Endothelial cell (in vitro differentiated cells): ENCODE results near the gene AMPD3. TPM values are rescaled to one million over a fixed set of nuclear protein-coding genes. Genes with fewer than 3 reads are reported as not detected.

Experiments used
- DNase-seq: peaks from one replicate; pipeline ENCODE4 v3.0.0; 2021; ENCODE audit warnings: low spot score
- H3K27ac Mint-ChIP-seq: one replicate; pipeline ENCODE4 v1.8.0; 2021; ENCODE audit warnings: mixed read lengths, inconsistent platforms; ENCODE audit not compliant: unreplicated experiment
- H3K27me3 Mint-ChIP-seq: one replicate; pipeline ENCODE4 v1.8.0; 2021; ENCODE audit warnings: mild to moderate bottlenecking, moderate library complexity, mixed read lengths, inconsistent platforms; ENCODE audit not compliant: unreplicated experiment
- H3K36me3 Mint-ChIP-seq: one replicate; pipeline ENCODE4 v1.8.0; 2021; ENCODE audit warnings: mild to moderate bottlenecking, low read depth, mixed read lengths, inconsistent platforms; ENCODE audit not compliant: unreplicated experiment
- H3K4me1 Mint-ChIP-seq: one replicate; pipeline ENCODE4 v1.8.0; 2021; ENCODE audit warnings: mild to moderate bottlenecking, mixed read lengths, inconsistent platforms; ENCODE audit not compliant: unreplicated experiment
- H3K4me3 Mint-ChIP-seq: one replicate; pipeline ENCODE4 v1.8.0; 2021; ENCODE audit warnings: mild to moderate bottlenecking, mixed read lengths, inconsistent platforms; ENCODE audit not compliant: unreplicated experiment
- H3K9me3 Mint-ChIP-seq: one replicate; pipeline ENCODE4 v1.8.0; 2021; ENCODE audit warnings: mixed read lengths, inconsistent platforms; ENCODE audit not compliant: unreplicated experiment
- total RNA-seq: library from RNA; stranded (reverse); fragmentation: NEBNext Ultra II Directional; extraction: Animal tissue kit (Norgen Biotek cat#: 25700); gene quantifications from one replicate; pipeline ENCODE4 v1.2.1, GENCODE V29; 2021; ENCODE audit not compliant: unreplicated experiment
- TF ChIP-seq, protein P1 (sequence below): fragments of 200-600 bp; sonication (generic); IDR thresholded peaks from one replicate; pipeline ENCODE4 v1.5.0; 2021; ENCODE audit warnings: antibody characterized with exemption; ENCODE audit not compliant: unreplicated experiment

AMPD3 gene
- total RNA-seq, 1 donor from 2014 or later = 23.2 TPM

DNA sequence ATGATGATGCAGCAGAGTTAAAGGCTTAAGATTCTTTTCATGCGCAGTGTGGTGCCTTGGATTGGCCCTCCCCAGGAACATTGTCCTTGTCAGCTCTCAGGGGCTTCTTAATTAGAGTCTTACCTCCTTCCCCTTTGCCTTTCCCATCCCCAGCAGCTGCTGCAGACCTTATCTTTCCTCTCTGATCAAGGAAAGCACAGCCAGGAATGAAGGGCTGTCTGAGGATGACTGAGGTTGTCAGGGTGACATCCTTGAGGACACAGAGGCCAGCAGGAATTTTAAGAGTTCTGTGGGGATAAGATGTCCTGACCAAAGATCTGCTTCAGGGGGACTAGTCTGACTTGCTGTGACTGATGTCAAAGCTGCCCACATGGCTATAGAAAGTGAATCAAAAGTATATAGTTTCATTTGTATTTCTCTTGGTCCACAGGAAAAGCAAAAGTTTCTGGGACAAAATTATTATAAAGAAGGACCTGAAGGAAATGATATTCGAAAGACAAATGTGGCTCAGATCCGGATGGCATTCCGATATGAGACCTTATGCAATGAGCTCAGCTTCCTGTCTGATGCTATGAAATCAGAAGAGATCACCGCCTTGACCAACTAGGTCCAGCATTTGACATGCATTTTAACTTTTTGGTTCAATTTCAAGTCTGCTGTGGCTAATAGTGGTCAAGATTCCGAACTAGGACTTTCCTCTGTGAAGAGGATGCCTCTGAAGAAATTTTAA, 50.4 kb downstream of the AMPD3 start:
- Mint-ChIP-seq H3K4me1 (no peaks in the 10 kb centered on the region), H3K36me3 (peaks cover 12% of the 10 kb centered on the region), H3K27ac (no peak overlapping the region), H3K27me3 (peaks cover 2% of the 10 kb centered on the region), H3K4me3 (no peak overlapping the region), H3K9me3 (no peaks in the 10 kb centered on the region)
- DNase-seq = no peak
- TF ChIP-seq, protein P1, sequence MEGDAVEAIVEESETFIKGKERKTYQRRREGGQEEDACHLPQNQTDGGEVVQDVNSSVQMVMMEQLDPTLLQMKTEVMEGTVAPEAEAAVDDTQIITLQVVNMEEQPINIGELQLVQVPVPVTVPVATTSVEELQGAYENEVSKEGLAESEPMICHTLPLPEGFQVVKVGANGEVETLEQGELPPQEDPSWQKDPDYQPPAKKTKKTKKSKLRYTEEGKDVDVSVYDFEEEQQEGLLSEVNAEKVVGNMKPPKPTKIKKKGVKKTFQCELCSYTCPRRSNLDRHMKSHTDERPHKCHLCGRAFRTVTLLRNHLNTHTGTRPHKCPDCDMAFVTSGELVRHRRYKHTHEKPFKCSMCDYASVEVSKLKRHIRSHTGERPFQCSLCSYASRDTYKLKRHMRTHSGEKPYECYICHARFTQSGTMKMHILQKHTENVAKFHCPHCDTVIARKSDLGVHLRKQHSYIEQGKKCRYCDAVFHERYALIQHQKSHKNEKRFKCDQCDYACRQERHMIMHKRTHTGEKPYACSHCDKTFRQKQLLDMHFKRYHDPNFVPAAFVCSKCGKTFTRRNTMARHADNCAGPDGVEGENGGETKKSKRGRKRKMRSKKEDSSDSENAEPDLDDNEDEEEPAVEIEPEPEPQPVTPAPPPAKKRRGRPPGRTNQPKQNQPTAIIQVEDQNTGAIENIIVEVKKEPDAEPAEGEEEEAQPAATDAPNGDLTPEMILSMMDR = no peak

- Mint-ChIP-seq H3K9me3 (no peaks in the 10 kb centered on the region), H3K4me1 (peaks cover 3% of the 10 kb centered on the region), H3K36me3 (peaks cover 7% of the 10 kb centered on the region), H3K4me3 (no peak overlapping the region), H3K27ac (no peak overlapping the region), H3K27me3 (peaks cover 2% of the 10 kb centered on the region)
- no peak for DNase-seq
- TF ChIP-seq, protein P1 = no peak
Measured at GRCh38 chr11:10506008-10506370, 50.9 kb downstream of the AMPD3 start.

- Mint-ChIP-seq H3K27me3 (no peaks in the 10 kb centered on the region), H3K36me3 (no peaks in the 10 kb centered on the region), H3K27ac (no peak overlapping the region), H3K4me1 (peaks cover 3% of the 10 kb centered on the region), H3K9me3 (no peaks in the 10 kb centered on the region), H3K4me3 (no peak overlapping the region)
- no peak for DNase-seq
- TF ChIP-seq, protein P1 = no peak
Measured at GRCh38 chr11:10511181-10511621, 56.1 kb downstream of the AMPD3 start.

DNA sequence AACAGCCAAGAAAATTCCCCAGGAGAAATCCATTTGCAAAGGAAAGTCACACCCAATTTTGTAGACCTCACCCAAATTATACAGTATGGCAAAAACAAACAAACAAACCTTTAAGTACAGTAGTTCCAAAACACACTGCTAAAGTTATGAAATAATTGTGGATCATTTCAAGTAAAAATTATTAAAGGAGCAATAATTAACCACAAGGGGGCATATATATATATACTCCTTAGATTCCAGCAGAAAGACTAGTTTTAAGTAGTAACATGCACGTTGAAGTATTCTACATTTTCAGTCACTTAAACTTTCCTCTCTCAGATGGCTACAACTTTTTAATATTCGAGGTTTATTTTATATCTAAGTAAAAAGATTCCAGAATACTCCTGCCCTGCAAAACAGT, 59.1 kb downstream of the AMPD3 start:
- TF ChIP-seq, protein P1 = peak; percentile 57
- DNase-seq = no peak
- Mint-ChIP-seq H3K9me3 (no peaks in the 10 kb centered on the region), H3K27me3 (no peaks in the 10 kb centered on the region), H3K4me1 (peaks cover 3% of the 10 kb centered on the region), H3K36me3 (no peaks in the 10 kb centered on the region), H3K27ac (no peak overlapping the region), H3K4me3 (no peak overlapping the region)

DNA sequence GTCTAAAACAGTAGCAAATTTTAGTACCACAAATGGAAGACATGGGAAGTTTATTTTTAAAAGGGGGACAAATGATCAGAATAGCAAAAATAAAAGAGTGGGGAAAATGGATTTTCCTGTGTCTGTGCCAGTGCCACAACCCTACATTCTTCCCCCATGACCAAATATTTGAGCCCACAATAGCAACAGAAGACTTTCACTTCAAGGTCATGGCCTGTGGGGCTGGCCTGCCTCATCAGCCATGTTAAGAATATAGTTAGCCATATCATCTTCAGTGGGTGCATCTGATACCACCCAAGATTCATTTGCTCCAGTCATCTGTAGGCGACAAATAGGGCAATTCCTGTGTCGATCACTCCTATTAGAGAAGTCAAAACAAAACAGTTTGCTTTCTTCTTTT, 59.6 kb downstream of the AMPD3 start:
- no peaks in the 10 kb centered on the region for H3K27me3 Mint-ChIP-seq
- no peak for DNase-seq
- H3K27ac Mint-ChIP-seq = no peak overlapping the region
- H3K4me1 Mint-ChIP-seq = peaks cover 3% of the 10 kb centered on the region
- no peaks in the 10 kb centered on the region for H3K9me3 Mint-ChIP-seq
- no peak overlapping the region for H3K4me3 Mint-ChIP-seq
- no peaks in the 10 kb centered on the region for H3K36me3 Mint-ChIP-seq
- TF ChIP-seq, protein P1 = no peak
